Loucy (cell line): ENCODE data around the gene CALML3.

Experiments used
- CTCF ChIP-seq: fragments of 200-600 bp; sonication (generic); conservative IDR thresholded peaks from 2 replicates; pipeline ENCODE4 v1.5.1; 2014; ENCODE audit warnings: mild to moderate bottlenecking, antibody characterized with exemption, low read length
- EZH2phosphoT487 ChIP-seq: fragments of 200-600 bp; IDR thresholded peaks from 2 replicates; pipeline ENCODE4 v1.6.1; 2018; ENCODE audit warnings: antibody characterized with exemption, mild to moderate bottlenecking, moderate library complexity, borderline replicate concordance

- TF ChIP-seq CTCF = no peak
- TF ChIP-seq EZH2phosphoT487 = no peak
Measured at GRCh38 chr10:5526691-5527331, 2.0 kb downstream of the CALML3 start.
